ENCODE measurements around the gene COL6A1.

Gene COL6A1

DNA sequence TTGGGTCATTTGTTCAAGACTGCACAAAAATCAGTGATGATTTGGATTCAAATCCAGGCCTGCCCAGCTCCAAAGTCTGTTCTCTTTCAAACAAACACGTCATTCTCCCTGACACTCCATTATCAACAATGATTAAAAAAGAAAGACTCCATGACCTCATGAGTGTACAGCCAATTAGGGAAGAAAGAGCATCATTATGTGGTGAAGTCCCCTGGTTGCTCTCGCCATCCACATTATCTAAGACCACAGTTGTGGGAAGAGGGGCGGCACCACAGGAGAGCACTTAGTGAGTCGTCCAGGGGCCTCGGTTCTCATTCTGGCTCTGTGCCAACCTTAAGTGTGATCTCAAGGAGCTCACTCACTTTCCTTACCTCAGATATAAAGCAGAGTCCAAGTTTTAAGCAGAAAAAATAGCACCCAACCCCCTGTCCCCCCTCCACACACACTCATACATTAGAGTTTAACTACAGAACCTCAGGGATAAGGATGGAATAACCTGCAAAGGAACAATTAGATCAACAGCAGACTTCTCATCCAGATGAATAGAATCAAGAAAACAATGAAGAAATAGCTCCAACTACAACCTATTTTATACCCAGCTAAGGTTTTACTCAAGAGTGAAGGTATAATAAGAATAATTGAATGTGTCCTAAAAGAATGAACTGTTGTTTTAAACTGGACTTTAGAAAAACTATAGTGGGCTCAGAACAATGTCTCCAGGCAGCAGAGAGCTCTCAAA is 47.8 kb downstream of the COL6A1 start:
- Histone ChIP-seq H3K4me3 (ENCODE audit: low read length) (no peak overlapping the region), H3K27me3 (ENCODE audit: control insufficient read depth, insufficient read depth, low read length) (no peaks in the 10 kb centered on the region), H3K27ac (ENCODE audit: low read depth, low read length) (peak overlapping the region; percentile 83), H3K9ac (ENCODE audit: low read length) (no peak overlapping the region), H3K4me1 (ENCODE audit: control insufficient read depth, insufficient read depth, low read length) (peaks cover 43% of the 10 kb centered on the region), H3K36me3 (ENCODE audit: control insufficient read depth, insufficient read depth, low read length) (no peaks in the 10 kb centered on the region)

DNA sequence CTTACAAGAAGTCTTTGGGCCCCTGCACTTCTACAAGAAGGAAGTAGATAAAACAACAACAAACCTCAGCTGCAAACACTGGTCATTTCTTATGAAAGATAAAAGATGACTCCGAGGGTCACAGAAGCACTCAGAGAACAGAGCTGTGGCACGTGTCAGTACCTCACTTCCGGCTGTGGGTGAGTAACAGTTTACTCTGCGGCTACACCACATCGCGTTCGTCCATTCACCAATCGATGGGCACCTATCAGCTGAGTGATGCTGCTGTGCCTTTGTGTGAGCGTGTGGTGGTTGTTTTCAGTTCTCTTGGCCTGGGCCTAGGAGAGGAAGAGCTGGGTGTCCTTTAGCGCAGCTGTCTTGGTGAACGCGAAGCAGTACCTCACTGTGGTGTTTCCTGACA is 49.9 kb downstream of the COL6A1 start:
- no peaks in the 10 kb centered on the region for H3K27me3 ChIP-seq (ENCODE audit: control insufficient read depth, insufficient read depth, low read length)
- no peak overlapping the region for H3K27ac ChIP-seq (ENCODE audit: low read depth, low read length)
- no peak overlapping the region for H3K4me3 ChIP-seq (ENCODE audit: low read length)
- no peaks in the 10 kb centered on the region for H3K36me3 ChIP-seq (ENCODE audit: control insufficient read depth, insufficient read depth, low read length)
- no peak overlapping the region for H3K9ac ChIP-seq (ENCODE audit: low read length)
- peaks cover 28% of the 10 kb centered on the region for H3K4me1 ChIP-seq (ENCODE audit: control insufficient read depth, insufficient read depth, low read length)

DNA sequence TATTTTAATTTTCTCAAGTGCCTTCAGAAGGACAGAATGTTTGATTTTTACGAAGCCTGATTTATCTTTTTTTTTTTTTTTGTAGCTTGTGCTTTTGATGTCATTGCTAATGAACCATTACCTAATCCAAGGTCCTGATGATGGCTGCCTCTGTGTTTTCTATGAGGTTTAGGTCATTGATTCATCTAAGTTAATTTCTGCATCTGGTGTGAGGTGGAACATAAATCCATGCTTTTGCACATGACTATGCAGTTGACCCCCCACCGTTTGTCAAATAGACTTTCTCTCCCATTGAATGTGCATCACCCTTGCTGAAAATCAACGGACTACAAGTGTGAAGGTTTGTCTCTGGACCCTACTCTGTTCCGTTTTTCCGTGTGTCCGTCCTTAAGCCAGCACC is 50.5 kb downstream of the COL6A1 start:
- H3K27ac ChIP-seq (ENCODE audit: low read depth, low read length) = no peak overlapping the region
- H3K36me3 ChIP-seq (ENCODE audit: control insufficient read depth, insufficient read depth, low read length) = no peaks in the 10 kb centered on the region
- H3K4me3 ChIP-seq (ENCODE audit: low read length) = no peak overlapping the region
- H3K27me3 ChIP-seq (ENCODE audit: control insufficient read depth, insufficient read depth, low read length) = no peaks in the 10 kb centered on the region
- H3K4me1 ChIP-seq (ENCODE audit: control insufficient read depth, insufficient read depth, low read length) = peaks cover 26% of the 10 kb centered on the region
- H3K9ac ChIP-seq (ENCODE audit: low read length) = no peak overlapping the region

DNA sequence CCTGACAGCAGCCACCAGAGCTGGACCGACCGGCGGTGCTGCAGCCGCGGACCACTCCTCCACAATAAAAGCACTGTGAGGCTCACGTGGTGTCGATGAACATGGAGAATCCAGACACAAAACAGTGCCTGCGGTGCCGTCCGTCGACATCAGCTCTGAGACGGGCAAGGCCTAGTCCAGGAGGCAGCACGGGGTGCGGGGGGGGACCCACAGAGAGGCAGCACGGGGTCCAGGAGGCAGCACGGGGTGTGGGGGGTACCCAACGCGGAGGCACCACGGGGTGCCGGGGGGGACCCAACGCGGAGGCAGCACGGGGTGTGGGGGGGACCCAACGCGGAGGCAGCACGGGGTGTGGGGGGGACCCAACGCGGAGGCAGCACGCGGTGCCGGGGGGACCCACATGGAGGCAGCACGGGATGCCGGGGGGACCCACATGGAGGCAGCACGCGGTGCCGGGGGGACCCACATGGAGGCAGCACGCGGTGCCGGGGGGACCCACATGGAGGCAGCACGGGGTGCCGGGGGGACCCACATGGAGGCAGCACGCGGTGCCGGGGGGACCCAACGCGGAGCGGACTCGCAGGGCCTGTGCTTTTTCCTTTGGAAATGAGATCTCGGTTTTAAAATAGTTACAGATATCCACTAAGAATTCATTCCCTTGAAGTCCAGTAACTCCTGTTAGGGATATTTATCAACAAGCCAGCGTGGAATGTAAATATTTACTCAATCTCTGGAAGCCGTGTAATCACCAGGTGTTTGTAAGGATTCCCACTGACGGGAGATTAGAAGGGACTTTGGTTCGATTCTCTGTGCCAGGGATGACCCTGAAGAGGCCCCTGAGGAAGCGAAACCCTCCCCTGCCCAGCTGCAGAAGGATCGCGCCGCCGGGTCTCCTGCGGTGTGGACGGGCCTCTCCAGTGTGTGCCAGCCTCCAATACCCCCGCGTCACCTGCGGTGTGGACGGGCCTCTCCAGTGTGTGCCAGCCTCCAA is 52.1 kb downstream of the COL6A1 start:
- Histone ChIP-seq H3K4me1 (ENCODE audit: control insufficient read depth, insufficient read depth, low read length) (peaks cover 12% of the 10 kb centered on the region), H3K27ac (ENCODE audit: low read depth, low read length) (peak overlapping the region; percentile 31), H3K36me3 (ENCODE audit: control insufficient read depth, insufficient read depth, low read length) (no peaks in the 10 kb centered on the region), H3K4me3 (ENCODE audit: low read length) (no peak overlapping the region), H3K9ac (ENCODE audit: low read length) (no peak overlapping the region), H3K27me3 (ENCODE audit: control insufficient read depth, insufficient read depth, low read length) (no peaks in the 10 kb centered on the region)

DNA sequence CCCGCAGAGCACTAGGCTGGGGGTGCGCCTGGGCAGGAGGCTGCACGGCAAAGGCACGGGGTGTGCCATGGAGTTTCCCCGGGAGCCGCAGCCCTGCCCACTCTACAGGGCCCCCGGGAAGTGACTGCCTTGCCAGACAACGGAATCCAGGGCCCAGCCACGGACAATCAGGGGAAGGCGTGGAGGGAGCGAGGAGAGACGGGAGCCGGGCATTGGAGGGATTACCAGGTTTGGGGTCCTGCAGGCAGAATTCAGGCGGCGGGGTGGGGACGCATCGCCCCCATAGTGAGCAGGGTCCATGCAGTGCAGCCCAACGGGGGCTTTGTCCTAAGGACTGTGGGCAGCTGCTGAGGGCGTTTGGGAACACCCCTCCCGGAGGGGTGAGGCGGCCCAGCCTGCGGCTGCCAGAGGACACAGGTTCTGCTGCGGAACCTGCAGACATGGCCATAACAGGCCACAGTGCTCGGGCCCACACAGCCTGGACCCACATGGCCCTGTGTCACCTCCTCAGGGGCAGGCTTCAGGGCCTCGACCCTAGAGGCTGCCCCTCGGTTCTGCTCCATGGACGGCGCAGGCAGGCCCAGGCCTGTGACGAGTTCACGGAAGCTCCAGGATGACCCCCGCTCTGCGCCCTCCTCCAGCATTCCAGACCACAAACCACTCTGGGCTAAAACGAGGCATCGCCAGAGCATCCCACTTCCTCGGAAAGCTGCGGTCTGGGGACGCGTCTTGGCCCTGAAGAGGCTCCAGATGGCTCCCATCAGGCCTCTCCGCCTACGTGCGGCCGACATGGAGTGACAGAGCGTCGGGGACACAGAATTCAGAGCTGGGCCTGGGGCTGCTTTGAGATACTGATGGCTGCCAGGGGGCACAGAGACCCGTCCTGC is 54.5 kb downstream of the COL6A1 start:
- H3K27ac ChIP-seq (ENCODE audit: low read depth, low read length) = peak overlapping the region; percentile 54

DNA sequence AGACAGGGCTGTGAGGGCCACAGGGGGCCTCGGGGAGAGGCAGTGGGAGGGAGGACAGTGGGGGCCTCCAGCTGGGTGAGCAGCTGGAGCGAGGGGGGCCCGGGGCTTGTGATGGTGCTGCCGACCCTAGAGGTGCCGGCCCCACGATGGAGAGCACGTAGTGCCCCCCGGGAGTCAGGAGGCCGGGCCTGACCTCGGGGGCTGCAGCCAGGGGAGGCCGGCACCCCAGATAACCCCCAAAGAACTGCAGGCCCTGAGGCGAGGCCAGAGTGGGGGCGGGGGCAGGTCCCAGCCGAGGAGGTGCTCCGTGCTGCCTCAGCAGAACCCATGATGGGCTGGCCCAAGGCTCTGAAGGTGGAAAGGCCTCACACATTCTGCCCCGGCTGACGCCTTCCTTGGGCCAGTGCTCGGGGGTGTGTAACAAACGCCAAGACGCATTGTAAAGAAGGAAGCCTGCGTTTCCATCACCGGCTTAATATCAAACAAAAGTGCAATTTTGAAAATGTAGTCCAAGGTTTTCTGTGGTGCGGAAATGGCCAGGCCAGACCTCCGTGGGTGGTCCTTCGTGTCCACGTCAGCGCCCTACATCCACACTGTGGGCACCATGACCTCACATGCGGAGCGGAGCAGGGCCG is 55.2 kb downstream of the COL6A1 start:
- no peaks in the 10 kb centered on the region for H3K36me3 ChIP-seq (ENCODE audit: control insufficient read depth, insufficient read depth, low read length)
- H3K9ac ChIP-seq (ENCODE audit: low read length) = no peak overlapping the region
- peak overlapping the region; percentile 32 for H3K27ac ChIP-seq (ENCODE audit: low read depth, low read length)
- no peaks in the 10 kb centered on the region for H3K27me3 ChIP-seq (ENCODE audit: control insufficient read depth, insufficient read depth, low read length)
- H3K4me1 ChIP-seq (ENCODE audit: control insufficient read depth, insufficient read depth, low read length) = peaks cover 3% of the 10 kb centered on the region
- no peak overlapping the region for H3K4me3 ChIP-seq (ENCODE audit: low read length)

More for the DNA sequence above, 54.5 kb downstream of the COL6A1 start:
- Histone ChIP-seq H3K36me3 (ENCODE audit: control insufficient read depth, insufficient read depth, low read length) (no peaks in the 10 kb centered on the region), H3K9ac (ENCODE audit: low read length) (no peak overlapping the region), H3K4me1 (ENCODE audit: control insufficient read depth, insufficient read depth, low read length) (peaks cover 3% of the 10 kb centered on the region), H3K27me3 (ENCODE audit: control insufficient read depth, insufficient read depth, low read length) (no peaks in the 10 kb centered on the region), H3K4me3 (ENCODE audit: low read length) (no peak overlapping the region)

DNA sequence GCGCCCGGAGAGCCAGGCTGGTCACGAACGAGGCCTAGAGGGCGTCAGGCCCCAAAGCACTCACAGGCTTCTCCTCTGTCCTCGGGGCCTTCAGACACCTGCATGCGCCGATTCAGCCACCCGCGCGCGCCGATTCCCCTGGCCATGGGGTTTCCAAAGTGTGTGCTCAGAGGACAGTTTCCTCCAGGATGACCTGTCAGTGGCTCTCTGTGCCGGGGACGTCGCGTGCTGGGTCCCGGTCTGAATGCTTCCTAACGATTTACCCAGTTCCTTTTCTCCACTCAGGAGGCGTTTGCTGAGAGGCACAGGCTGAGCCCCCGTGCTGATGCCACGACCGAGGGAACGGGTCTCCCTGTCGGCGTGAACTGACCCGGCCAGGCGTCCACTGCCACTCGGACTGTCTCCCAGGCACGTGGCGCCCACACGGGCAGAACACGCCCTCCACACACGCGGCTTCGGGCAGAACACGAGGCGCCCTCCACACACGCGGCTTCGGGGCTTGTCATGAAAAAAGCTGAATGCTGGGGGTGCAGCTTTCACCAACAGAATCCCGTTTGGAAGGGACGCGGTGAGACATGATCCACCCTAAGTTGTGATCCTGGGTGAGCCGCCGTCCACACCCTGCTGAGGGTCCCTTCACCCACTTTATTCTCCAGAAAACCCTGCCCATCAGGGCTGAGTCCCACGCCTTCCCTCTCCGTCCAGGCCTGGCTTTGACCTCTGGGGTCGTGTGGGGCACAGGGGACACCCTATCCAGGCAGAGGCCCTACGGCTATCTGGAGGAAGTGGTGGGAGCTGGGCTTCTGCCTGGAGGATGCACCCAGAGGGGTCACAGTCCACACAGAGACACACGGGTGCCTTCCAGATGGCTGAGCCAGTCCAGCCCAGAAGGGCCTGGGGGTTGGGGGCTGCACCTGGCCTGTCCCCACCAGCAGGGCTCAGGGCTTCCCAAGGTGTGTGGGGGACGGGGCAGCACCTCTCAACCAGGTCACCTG is 56.1 kb downstream of the COL6A1 start:
- peaks cover 3% of the 10 kb centered on the region for H3K4me1 ChIP-seq (ENCODE audit: control insufficient read depth, insufficient read depth, low read length)
- no peak overlapping the region for H3K4me3 ChIP-seq (ENCODE audit: low read length)
- peak overlapping the region; percentile 8 for H3K27ac ChIP-seq (ENCODE audit: low read depth, low read length)
- H3K36me3 ChIP-seq (ENCODE audit: control insufficient read depth, insufficient read depth, low read length) = no peaks in the 10 kb centered on the region
- H3K9ac ChIP-seq (ENCODE audit: low read length) = no peak overlapping the region
- H3K27me3 ChIP-seq (ENCODE audit: control insufficient read depth, insufficient read depth, low read length) = no peaks in the 10 kb centered on the region

DNA sequence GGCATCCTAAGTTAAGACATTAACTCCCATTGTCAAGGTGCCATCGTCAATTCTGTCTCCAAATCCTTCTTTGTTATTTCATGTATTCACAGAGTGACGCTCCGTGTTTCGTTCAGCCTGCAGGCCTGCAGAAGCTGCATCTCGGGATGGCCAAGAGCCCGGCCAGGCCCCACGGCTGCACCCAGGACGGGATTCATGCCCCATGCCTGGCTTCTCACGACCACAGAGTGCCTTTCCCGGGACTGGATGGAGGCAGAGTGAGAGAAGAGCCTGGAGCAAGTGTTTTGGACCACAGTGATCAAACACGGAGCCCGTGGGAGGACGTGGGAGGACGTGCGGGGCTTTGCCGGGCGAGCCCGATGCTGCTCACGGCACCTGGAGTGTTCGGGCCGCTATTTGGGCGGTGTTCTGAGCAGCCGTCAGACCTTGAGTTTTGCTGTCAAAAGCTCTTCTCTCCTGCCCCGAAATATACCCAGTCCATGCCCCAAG is 56.8 kb downstream of the COL6A1 start:
- no peaks in the 10 kb centered on the region for H3K27me3 ChIP-seq (ENCODE audit: control insufficient read depth, insufficient read depth, low read length)
- H3K27ac ChIP-seq (ENCODE audit: low read depth, low read length) = no peak overlapping the region
- H3K9ac ChIP-seq (ENCODE audit: low read length) = no peak overlapping the region
- H3K4me1 ChIP-seq (ENCODE audit: control insufficient read depth, insufficient read depth, low read length) = peaks cover 3% of the 10 kb centered on the region
- no peaks in the 10 kb centered on the region for H3K36me3 ChIP-seq (ENCODE audit: control insufficient read depth, insufficient read depth, low read length)
- no peak overlapping the region for H3K4me3 ChIP-seq (ENCODE audit: low read length)

DNA sequence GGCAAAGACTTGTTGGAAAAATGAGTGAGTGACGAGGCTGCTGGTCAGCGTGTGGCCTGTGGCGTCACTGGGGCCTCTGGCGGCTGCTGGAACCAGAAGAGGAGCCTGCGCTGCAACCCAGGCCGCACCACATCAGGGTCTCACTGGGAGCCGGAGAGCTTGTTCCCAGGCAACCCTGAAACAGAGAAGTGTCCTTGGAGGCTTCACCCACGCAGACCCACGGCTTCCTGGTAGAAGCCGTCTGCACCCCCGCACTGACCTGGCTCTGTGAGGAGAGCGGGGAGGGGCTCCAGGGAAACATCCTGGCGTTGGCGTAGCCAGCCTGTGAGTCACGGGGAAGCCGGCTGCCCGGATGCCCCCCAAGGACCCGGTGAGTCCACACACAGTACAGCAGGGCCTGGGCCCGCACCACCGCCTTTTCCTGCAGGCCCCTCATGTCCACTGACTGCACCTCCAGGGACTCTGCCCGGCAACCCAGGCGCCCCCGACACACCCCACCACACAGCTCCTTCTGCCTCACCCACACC is 57.4 kb downstream of the COL6A1 start:
- Histone ChIP-seq H3K4me1 (ENCODE audit: control insufficient read depth, insufficient read depth, low read length) (peaks cover 2% of the 10 kb centered on the region), H3K27ac (ENCODE audit: low read depth, low read length) (no peak overlapping the region), H3K27me3 (ENCODE audit: control insufficient read depth, insufficient read depth, low read length) (no peaks in the 10 kb centered on the region), H3K36me3 (ENCODE audit: control insufficient read depth, insufficient read depth, low read length) (no peaks in the 10 kb centered on the region), H3K4me3 (ENCODE audit: low read length) (no peak overlapping the region), H3K9ac (ENCODE audit: low read length) (no peak overlapping the region)

DNA sequence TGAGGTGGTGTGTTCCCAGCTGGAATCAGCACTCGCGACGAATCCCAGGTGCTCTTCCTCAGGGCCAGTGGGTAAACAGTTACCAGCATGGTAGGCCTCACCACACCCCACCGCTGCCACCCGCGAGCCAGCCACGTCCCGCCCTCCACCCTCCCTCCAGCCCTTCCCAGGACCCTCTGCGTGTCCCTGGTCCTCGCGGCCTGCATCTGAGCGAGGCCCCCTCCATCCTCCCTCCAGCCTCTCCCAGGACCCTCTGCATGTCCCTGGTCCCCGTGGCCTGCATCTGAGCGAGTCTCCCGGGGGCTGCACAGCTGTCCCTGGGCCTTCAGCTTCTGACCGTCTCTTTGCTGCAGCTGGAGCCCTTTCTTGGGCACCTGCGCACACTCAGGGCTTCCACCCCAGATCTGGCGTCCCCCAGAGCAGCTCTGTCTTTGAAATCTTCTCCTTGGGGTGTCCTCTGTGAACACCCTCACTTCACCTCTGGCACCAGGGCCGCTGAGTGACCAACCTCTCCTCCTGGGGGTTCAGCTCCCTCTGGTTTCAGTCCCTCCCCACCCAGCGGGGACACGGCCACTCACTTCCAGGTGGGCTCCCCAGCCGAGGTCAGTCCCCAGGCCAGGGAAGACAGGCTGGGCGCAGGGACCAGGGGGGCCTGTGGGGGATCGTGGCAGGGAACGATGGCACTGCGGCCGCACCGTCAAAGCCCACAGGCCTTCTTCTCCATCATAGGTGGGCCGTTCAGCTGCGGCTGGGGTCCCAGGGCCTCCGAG is 58.5 kb downstream of the COL6A1 start:
- H3K27ac ChIP-seq (ENCODE audit: low read depth, low read length) = no peak overlapping the region
- H3K9ac ChIP-seq (ENCODE audit: low read length) = no peak overlapping the region

More for the DNA sequence above, 58.5 kb downstream of the COL6A1 start:
- H3K27me3 ChIP-seq (ENCODE audit: control insufficient read depth, insufficient read depth, low read length) = no peaks in the 10 kb centered on the region
- no peak overlapping the region for H3K4me3 ChIP-seq (ENCODE audit: low read length)
- no peaks in the 10 kb centered on the region for H3K4me1 ChIP-seq (ENCODE audit: control insufficient read depth, insufficient read depth, low read length)
- H3K36me3 ChIP-seq (ENCODE audit: control insufficient read depth, insufficient read depth, low read length) = no peaks in the 10 kb centered on the region
